ENCODE results near the gene UBE2J1.

UBE2J1 gene

GRCh38 chr6:89286516-89286915, 66.0 kb downstream of the UBE2J1 start:
- DNase-seq: no peak

GRCh38 chr6:89284963-89285735, 67.4 kb downstream of the UBE2J1 start:
- DNase-seq: no peak

- no peak for DNase-seq
These were observed 68.4 kb downstream of the UBE2J1 start for GRCh38 chr6:89284081-89284480.

- DNase-seq: no peak
These were observed 69.8 kb downstream of the UBE2J1 start for GRCh38 chr6:89282749-89283148.

DNA sequence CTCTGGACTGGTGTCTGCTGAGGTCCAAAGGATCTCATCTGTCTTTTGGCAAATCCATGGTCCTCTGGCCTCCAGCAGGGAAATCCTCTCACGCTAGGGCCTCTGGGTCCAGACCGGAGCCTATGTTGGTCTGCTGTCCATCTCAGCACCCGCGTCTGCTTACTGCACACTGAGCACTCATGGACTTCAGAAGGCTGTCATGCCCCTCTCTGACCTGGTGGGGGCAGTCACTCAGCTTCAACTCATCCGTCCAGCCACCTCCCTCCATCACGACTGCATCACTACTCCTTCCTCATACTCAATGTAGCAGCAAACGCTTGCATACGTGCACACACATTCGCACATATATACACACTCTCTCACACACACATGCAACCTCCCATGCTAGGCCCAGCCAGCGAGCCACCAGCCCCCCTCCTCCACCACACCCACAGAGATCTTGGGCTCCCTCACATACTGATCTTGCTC, 70.7 kb downstream of the UBE2J1 start:
- DNase-seq: no peak

DNA sequence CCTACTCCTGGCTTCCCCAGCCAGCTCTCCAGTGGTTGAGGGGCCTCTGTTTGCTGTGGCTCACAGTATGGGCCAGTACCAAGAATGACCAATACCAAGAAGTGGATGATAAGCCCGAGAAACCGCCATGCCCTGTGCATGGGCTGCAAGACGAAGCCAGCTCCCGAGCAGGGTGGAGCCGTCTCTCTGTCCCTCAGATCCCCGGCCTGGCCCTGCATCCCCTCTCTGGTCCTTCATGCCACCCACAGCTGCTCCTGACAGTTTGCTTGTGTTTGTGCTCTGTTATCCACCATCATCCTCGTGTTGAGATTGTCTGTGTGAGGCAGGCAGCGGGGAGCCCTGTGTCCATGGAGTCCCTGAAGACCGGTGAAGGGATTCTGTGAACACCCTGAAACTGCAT, 73.6 kb downstream of the UBE2J1 start:
- no peak for DNase-seq
